Caco-2 (cell line): Measurements from ENCODE around the gene VPS26A. TPM values are rescaled to one million over a fixed set of nuclear protein-coding genes. Genes with fewer than 3 reads are reported as not detected.

Experiments
- BruUV-seq: library from RNA; stranded (reverse); fragments of 400-500 nt; replicated peaks from 2 replicates; lab custom pipeline; 2021; lab: Mats Ljungman, UMichigan
- CTCF ChIA-PET: fragments of 300-600 bp; sonication (Branson Sonifier 250); formaldehyde crosslinking; loops from one replicate; lab custom pipeline; 2022; ENCODE audit warnings: antibody characterized with exemption; lab: Charles Lee
- POLR2A ChIA-PET: fragments of 300-600 bp; sonication (Branson Sonifier 250); formaldehyde crosslinking; loops from one replicate; lab custom pipeline; 2022; ENCODE audit warnings: antibody characterized with exemption; lab: Charles Lee
- DNase-seq, 2 experiments: peaks; one replicate each; pipeline versions ENCODE4 v3.0.0 to v3.0.0-alpha.2; 2020 to 2022
- H3K27me3 ChIP-seq: replicated peaks from 2 replicates; pipeline ENCODE4 v1.6.0; 2011; ENCODE audit warnings: low read length; ENCODE audit not compliant: control insufficient read depth, insufficient read depth
- H3K36me3 ChIP-seq: 2 replicates; pipeline ENCODE4 v1.5.1; 2011; ENCODE audit warnings: low read length; ENCODE audit not compliant: control insufficient read depth, insufficient read depth
- H3K4me1 ChIP-seq: fragments of 250-450 bp; sonication (Bioruptor Pico); 2 replicates; pipeline ENCODE4 v1.5.1; 2020; ENCODE audit warnings: mild to moderate bottlenecking
- H3K4me3 ChIP-seq: 2 replicates; pipeline ENCODE4 v1.5.1; 2011; ENCODE audit warnings: low read depth, mild to moderate bottlenecking, control low read depth, low read length
- H3K9me3 ChIP-seq: fragments of 250-450 bp; sonication (Bioruptor Pico); 2 replicates; pipeline ENCODE4 v1.5.1; 2020; ENCODE audit warnings: mild to moderate bottlenecking, moderate library complexity
- H3K27ac Mint-ChIP-seq: one replicate; pipeline ENCODE4 v1.8.0; 2022; ENCODE audit warnings: mixed read lengths; ENCODE audit not compliant: unreplicated experiment
- H3K27me3 Mint-ChIP-seq: one replicate; pipeline ENCODE4 v1.8.0; 2022; ENCODE audit warnings: mixed read lengths; ENCODE audit not compliant: insufficient read depth, unreplicated experiment
- H3K36me3 Mint-ChIP-seq: one replicate; pipeline ENCODE4 v1.8.0; 2022; ENCODE audit warnings: mild to moderate bottlenecking, mixed read lengths; ENCODE audit not compliant: insufficient read depth, unreplicated experiment
- H3K4me1 Mint-ChIP-seq: one replicate; pipeline ENCODE4 v1.8.0; 2022; ENCODE audit warnings: low read depth, mixed read lengths; ENCODE audit not compliant: unreplicated experiment
- H3K4me3 Mint-ChIP-seq: one replicate; pipeline ENCODE4 v1.8.0; 2022; ENCODE audit warnings: mild to moderate bottlenecking, moderate library complexity, mixed read lengths; ENCODE audit not compliant: unreplicated experiment
- H3K9me3 Mint-ChIP-seq: one replicate; pipeline ENCODE4 v1.8.0; 2022; ENCODE audit warnings: mixed read lengths; ENCODE audit not compliant: unreplicated experiment
- CTCF ChIP-seq, 2 experiments: fragments of 200-600 bp in 1 of 2; IDR thresholded peaks; 1 replicate in 1 of 2; 2 replicates in 1 of 2; pipeline versions ENCODE4 v1.5.1 to v1.8.0; 2011 to 2022; ENCODE audit warnings: antibody characterized with exemption in 1 of 2, control low read depth in 1 of 2, inconsistent platforms in 1 of 2, low read depth in 1 of 2, low read length in 1 of 2, mild to moderate bottlenecking in 1 of 2, moderate library complexity in 1 of 2; ENCODE audit not compliant: insufficient read depth in 1 of 2, severe bottlenecking in 1 of 2, unreplicated experiment in 1 of 2
- intact Hi-C: fragments of 100-400 bp; cut with micrococcal nuclease; formaldehyde crosslinking; loops from one replicate; pipeline ENCODE4 v1.10.0; 2022; ENCODE audit not compliant: unreplicated experiment
- total RNA-seq: library from RNA; stranded (reverse); gene quantifications from 2 replicates; pipeline ENCODE4 v1.2.3, GENCODE V29; 2022

Gene VPS26A
- total RNA-seq, 1 experiment from 2014 or later: 143 TPM

- Mint-ChIP-seq H3K27me3 (no peaks in the 10 kb centered on the region), H3K27ac (no peak overlapping the region), H3K36me3 (peaks cover 18% of the 10 kb centered on the region), H3K4me3 (no peak overlapping the region), H3K9me3 (no peaks in the 10 kb centered on the region), H3K4me1 (no peaks in the 10 kb centered on the region)
- ChIA-PET CTCF (no interaction called here), POLR2A (interaction anchor here (1.2 kb wide), 1 partner anchor 18 kb away, joined by 3 read pairs; no protein-coding TSS in a partner anchor)
- Histone ChIP-seq H3K4me3 (no peak overlapping the region), H3K36me3 (peaks cover 3% of the 10 kb centered on the region; the same call in 1 of the 2 replicates), H3K9me3 (no peaks in the 10 kb centered on the region), H3K27me3 (no peaks in the 10 kb centered on the region), H3K4me1 (no peaks in the 10 kb centered on the region)
- DNase-seq: no peak
- intact Hi-C loops: no loop called here
- TF ChIP-seq CTCF (IDR thresholded peaks at IDR 0.05; ENCODE audit: insufficient read depth in 1 of 2, low read depth in 1 of 2, low read length in 1 of 2, severe bottlenecking in 1 of 2, unreplicated experiment in 1 of 2): no peak
- BruUV-seq: no TSS peak
Observed at GRCh38 chr10:69142983-69143382, 19.0 kb downstream of the VPS26A start.

GRCh38 chr10:69145329-69145728, 21.4 kb downstream of the VPS26A start:
- Mint-ChIP-seq H3K36me3 (peaks cover 28% of the 10 kb centered on the region), H3K27me3 (no peaks in the 10 kb centered on the region), H3K4me1 (no peaks in the 10 kb centered on the region), H3K9me3 (no peaks in the 10 kb centered on the region), H3K4me3 (no peak overlapping the region), H3K27ac (no peak overlapping the region)
- H3K36me3 ChIP-seq: peaks cover 3% of the 10 kb centered on the region; the same call in 1 of the 2 replicates
- no peak for TF ChIP-seq CTCF (IDR thresholded peaks at IDR 0.05; ENCODE audit: insufficient read depth in 1 of 2, low read depth in 1 of 2, low read length in 1 of 2, severe bottlenecking in 1 of 2, unreplicated experiment in 1 of 2)
- no peaks in the 10 kb centered on the region for H3K9me3 ChIP-seq
- no TSS peak for BruUV-seq
- no peaks in the 10 kb centered on the region for H3K27me3 ChIP-seq
- CTCF ChIA-PET: no interaction called here
- no peaks in the 10 kb centered on the region for H3K4me1 ChIP-seq
- intact Hi-C loops: no loop called here
- no peak overlapping the region for H3K4me3 ChIP-seq
- POLR2A ChIA-PET: interaction anchor here (0.6 kb wide), 1 partner anchor 9 kb away, joined by 3 read pairs; no protein-coding TSS in a partner anchor
- DNase-seq: no peak

GRCh38 chr10:69145864-69146263, 21.9 kb downstream of the VPS26A start:
- intact Hi-C loops: no loop called here
- Mint-ChIP-seq H3K4me3 (no peak overlapping the region), H3K4me1 (no peaks in the 10 kb centered on the region), H3K36me3 (peaks cover 28% of the 10 kb centered on the region), H3K27ac (no peak overlapping the region), H3K9me3 (no peaks in the 10 kb centered on the region), H3K27me3 (no peaks in the 10 kb centered on the region)
- Histone ChIP-seq H3K27me3 (no peaks in the 10 kb centered on the region), H3K4me1 (no peaks in the 10 kb centered on the region), H3K36me3 (peaks cover 3% of the 10 kb centered on the region; the same call in 1 of the 2 replicates), H3K9me3 (no peaks in the 10 kb centered on the region), H3K4me3 (no peak overlapping the region)
- CTCF ChIA-PET: no interaction called here
- DNase-seq: no peak
- TF ChIP-seq CTCF (IDR thresholded peaks at IDR 0.05; ENCODE audit: insufficient read depth in 1 of 2, low read depth in 1 of 2, low read length in 1 of 2, severe bottlenecking in 1 of 2, unreplicated experiment in 1 of 2): no peak
- POLR2A ChIA-PET: interaction anchor here (0.6 kb wide), 1 partner anchor 10 kb away, joined by 3 read pairs; no protein-coding TSS in a partner anchor
- no TSS peak for BruUV-seq
